ENCODE measurements around the gene STOML1.

DNA sequence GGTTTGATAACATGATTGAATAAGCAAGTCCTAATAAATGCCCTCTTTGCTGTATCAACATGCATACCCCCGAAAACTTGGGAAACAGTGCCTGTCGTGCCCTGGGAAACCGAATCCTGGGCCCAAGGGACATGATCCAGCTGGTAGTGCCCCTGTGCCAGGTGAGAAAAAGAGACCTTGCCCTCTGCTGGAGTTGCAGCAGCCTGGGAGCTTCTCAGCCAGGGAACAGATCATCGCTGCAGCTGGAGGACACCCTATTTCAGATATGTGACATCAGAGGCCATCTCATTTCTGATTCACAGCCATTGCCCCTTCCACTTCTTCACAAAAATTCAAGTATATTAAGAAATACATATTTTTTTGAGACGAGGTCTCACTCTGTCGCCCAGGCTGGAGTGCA, 32.3 kb downstream of the STOML1 start:
- TF ChIP-seq, protein P1, sequence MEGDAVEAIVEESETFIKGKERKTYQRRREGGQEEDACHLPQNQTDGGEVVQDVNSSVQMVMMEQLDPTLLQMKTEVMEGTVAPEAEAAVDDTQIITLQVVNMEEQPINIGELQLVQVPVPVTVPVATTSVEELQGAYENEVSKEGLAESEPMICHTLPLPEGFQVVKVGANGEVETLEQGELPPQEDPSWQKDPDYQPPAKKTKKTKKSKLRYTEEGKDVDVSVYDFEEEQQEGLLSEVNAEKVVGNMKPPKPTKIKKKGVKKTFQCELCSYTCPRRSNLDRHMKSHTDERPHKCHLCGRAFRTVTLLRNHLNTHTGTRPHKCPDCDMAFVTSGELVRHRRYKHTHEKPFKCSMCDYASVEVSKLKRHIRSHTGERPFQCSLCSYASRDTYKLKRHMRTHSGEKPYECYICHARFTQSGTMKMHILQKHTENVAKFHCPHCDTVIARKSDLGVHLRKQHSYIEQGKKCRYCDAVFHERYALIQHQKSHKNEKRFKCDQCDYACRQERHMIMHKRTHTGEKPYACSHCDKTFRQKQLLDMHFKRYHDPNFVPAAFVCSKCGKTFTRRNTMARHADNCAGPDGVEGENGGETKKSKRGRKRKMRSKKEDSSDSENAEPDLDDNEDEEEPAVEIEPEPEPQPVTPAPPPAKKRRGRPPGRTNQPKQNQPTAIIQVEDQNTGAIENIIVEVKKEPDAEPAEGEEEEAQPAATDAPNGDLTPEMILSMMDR (conservative IDR thresholded peaks at IDR 0.05; ENCODE audit: low read length): no peak
- no peak for TF ChIP-seq EZH2phosphoT487 (IDR thresholded peaks at IDR 0.05; ENCODE audit: borderline replicate concordance, low read depth, low read length)

Measured in OCI-LY7 (cell line).